ENCODE measurements around the gene FGD6.

- TF ChIP-seq, protein P1, sequence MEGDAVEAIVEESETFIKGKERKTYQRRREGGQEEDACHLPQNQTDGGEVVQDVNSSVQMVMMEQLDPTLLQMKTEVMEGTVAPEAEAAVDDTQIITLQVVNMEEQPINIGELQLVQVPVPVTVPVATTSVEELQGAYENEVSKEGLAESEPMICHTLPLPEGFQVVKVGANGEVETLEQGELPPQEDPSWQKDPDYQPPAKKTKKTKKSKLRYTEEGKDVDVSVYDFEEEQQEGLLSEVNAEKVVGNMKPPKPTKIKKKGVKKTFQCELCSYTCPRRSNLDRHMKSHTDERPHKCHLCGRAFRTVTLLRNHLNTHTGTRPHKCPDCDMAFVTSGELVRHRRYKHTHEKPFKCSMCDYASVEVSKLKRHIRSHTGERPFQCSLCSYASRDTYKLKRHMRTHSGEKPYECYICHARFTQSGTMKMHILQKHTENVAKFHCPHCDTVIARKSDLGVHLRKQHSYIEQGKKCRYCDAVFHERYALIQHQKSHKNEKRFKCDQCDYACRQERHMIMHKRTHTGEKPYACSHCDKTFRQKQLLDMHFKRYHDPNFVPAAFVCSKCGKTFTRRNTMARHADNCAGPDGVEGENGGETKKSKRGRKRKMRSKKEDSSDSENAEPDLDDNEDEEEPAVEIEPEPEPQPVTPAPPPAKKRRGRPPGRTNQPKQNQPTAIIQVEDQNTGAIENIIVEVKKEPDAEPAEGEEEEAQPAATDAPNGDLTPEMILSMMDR (IDR thresholded peaks at IDR 0.05), result no peak
- TF ChIP-seq POLR2A (IDR thresholded peaks at IDR 0.05), result no peak
Observed at GRCh38 chr12:95213928-95214327, 3.3 kb downstream of the FGD6 start.
